ENCODE data around the gene TRAPPC11. TPM values are rescaled to one million over a fixed set of nuclear protein-coding genes. Genes with fewer than 3 reads are reported as not detected.
"Not testable (repeated sequence)": the region's sequence is repeated elsewhere in the genome, so short reads cannot be mapped to it uniquely, and the experiment has no call there.

The TRAPPC11 gene
- total and polyA plus RNA-seq, 7 donors, result 11.4 to 58.2 (median 32.1) TPM

DNA sequence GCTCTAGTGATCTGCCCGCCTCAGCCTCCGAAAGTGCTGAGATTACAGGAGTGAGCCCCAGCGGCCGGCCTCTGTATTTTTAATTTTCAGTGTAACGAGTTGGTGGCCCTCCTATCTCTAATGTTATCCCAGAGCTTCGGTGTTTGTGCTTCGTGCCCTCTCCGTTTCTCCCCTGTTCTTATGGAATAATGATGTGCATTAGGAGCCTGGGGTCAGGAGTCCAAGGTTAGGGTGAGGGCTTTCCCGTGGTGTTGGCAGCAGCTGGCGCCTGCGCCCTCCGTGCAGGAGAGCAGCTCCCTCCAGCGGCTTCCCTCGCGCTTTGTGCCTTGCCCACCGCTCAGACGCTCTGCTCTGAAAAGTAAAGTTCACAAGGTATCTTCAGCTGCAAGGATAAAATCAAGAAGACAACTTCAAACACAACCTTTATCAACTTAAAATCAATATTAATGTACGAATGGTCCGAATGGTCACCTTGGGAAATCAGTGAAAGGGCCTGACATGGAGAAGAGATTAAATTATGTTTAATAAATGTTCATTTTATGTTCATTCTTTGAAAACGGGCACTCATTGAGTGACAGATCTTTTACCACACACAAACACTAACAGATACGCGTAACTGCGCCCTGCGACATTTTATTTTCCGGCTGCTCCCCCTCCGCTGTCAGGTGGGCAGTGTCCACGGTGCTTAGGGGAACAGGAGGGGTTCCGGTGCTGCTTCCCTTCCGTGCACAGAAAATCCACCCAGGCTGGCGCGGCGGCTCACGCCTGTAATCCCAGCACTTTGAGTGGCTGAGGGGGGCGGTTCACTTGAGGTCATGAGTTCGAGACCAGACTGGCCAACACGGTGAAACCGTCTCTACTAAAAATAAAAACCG lies 62.4 kb downstream of the TRAPPC11 start:
- TF ChIP-seq POLR2AphosphoS5 (IDR thresholded peaks at IDR 0.05), result no peak
- TF ChIP-seq, protein P1, sequence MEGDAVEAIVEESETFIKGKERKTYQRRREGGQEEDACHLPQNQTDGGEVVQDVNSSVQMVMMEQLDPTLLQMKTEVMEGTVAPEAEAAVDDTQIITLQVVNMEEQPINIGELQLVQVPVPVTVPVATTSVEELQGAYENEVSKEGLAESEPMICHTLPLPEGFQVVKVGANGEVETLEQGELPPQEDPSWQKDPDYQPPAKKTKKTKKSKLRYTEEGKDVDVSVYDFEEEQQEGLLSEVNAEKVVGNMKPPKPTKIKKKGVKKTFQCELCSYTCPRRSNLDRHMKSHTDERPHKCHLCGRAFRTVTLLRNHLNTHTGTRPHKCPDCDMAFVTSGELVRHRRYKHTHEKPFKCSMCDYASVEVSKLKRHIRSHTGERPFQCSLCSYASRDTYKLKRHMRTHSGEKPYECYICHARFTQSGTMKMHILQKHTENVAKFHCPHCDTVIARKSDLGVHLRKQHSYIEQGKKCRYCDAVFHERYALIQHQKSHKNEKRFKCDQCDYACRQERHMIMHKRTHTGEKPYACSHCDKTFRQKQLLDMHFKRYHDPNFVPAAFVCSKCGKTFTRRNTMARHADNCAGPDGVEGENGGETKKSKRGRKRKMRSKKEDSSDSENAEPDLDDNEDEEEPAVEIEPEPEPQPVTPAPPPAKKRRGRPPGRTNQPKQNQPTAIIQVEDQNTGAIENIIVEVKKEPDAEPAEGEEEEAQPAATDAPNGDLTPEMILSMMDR (IDR thresholded peaks at IDR 0.05), result peak in 2 of 4 experiments; percentile 12 to 22
- no peak for TF ChIP-seq POLR2A (IDR thresholded peaks at IDR 0.05)
- no peak for TF ChIP-seq EP300 (IDR thresholded peaks at IDR 0.05)
- WGBS, 2 donors, result 20 to 29% methylated on average over 38 of the region's 38 CpGs
- DNase-seq, result no peak
- Histone ChIP-seq H3K4me1 (peaks cover 0 to 15% (median 5%) of the 10 kb centered on the region in 4 donors), H3K4me3 (peak overlapping the region in 3 of 4 donors; percentile 48 to 58 (median 55)), H3K36me3 (no peaks in the 10 kb centered on the region), H3K9me3 (no peaks in the 10 kb centered on the region), H3K27ac (peak overlapping the region in 1 of 4 donors; percentile 20), H3K27me3 (peaks cover 0 to 7% (median 0%) of the 10 kb centered on the region in 3 donors)
- intact Hi-C loops (cut with DNase I), result no loop called here

DNA sequence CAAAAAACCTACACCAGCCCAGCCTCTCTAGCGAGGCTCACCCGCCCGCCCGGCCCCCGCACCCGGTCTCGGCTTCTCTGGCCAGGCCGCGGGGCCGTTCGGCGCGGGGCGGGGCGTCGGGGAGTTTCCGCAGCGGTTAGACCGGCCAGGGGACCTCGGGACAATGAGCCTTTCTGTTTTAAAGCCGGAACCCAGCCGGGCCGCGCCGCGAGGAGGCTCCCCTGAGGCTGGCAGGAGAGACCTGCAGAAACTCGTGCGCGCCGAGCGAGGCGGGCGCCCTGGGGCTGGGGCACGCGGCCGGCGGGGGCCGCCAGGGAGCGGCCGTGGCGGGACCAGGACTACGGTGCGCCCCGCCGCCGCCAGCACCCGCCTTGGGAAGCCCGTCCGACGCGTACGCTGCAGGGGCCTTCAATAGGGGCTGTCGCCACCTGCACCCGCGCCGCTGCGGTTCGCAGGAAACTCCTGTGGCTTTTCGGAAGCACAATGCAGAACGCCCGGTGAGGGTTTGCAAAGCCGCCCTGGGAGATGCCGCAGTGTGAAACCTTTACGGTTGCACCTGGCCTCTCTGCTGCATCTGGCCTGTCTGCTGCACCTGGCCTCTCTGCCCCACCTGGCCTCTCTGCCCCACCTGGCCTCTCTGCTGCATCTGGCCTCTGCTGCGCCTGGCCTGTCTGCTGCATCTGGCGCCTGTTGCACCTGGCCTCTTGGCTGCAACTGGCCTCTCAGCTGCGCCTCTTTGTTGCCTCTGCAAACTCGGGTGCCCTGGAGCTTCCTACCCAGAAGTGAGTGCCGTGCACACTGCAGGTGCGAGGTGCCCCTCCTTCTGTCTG lies 63.9 kb downstream of the TRAPPC11 start:
- WGBS, 2 donors, result 1 to 3% methylated on average over 70 of the region's 70 CpGs
- TF ChIP-seq POLR2A (IDR thresholded peaks at IDR 0.05) (no peak), POLR2AphosphoS5 (IDR thresholded peaks at IDR 0.05) (no peak), EP300 (IDR thresholded peaks at IDR 0.05) (no peak)
- TF ChIP-seq, protein P1 (IDR thresholded peaks at IDR 0.05), result no peak
- no peaks in the 10 kb centered on the region for H3K9me3 ChIP-seq
- peaks cover 0 to 7% (median 0%) of the 10 kb centered on the region in 3 donors for H3K27me3 ChIP-seq
- peak; percentile 74 for DNase-seq
- no peaks in the 10 kb centered on the region for H3K36me3 ChIP-seq
- intact Hi-C loops (cut with DNase I), result no loop called here
- peaks cover 0 to 15% (median 5%) of the 10 kb centered on the region in 4 donors for H3K4me1 ChIP-seq
- peak overlapping the region in 2 of 4 donors; percentile 22 to 46 for H3K27ac ChIP-seq
- H3K4me3 ChIP-seq, result peak overlapping the region; percentile 27 to 58 (median 52)

DNA sequence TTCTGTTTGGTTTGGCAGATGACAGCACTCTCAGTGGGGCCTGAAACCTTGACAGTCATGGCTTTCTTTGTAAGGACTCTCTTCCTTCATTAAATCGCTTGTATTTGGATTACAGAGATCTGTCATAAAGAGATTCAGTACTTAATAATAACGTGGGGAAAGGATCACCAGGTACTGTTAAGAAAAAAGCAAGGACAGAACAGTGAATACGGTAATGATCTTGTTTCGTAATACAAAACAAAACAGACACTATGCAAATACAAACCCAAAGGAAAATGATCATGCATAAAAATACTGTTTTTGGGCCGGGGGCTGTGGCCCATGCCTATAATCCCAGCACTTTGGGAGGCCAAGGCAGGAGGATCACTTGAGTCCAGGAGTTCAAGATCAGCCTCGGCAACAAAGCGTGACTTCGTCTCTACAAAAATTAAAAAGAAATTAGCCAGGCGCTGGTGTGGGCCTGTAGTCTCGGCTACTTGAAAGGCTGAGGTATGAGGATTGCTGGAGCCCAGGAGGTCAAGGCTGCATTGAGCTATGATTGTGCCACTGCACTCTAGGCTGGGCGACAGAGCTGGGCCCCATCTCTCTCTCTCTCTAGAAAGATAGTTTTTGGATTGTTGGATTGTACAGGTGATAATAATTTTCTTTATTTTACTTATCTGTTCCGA lies 64.6 kb downstream of the TRAPPC11 start:
- no peak for DNase-seq
- Histone ChIP-seq H3K4me3 (peak overlapping the region in 2 of 4 donors; percentile 27 to 58), H3K27ac (no peak overlapping the region), H3K9me3 (no peaks in the 10 kb centered on the region), H3K4me1 (peaks cover 0 to 15% (median 5%) of the 10 kb centered on the region in 4 donors), H3K36me3 (no peaks in the 10 kb centered on the region), H3K27me3 (peaks cover 0 to 7% (median 0%) of the 10 kb centered on the region in 3 donors)
- intact Hi-C loops (cut with DNase I), result no loop called here
- TF ChIP-seq EP300 (IDR thresholded peaks at IDR 0.05) (no peak), POLR2AphosphoS5 (IDR thresholded peaks at IDR 0.05) (no peak), POLR2A (IDR thresholded peaks at IDR 0.05) (no peak)
- TF ChIP-seq, protein P1 (IDR thresholded peaks at IDR 0.05), result no peak
- WGBS, 2 donors, result 56 to 72% methylated on average over 12 of the region's 12 CpGs

DNA sequence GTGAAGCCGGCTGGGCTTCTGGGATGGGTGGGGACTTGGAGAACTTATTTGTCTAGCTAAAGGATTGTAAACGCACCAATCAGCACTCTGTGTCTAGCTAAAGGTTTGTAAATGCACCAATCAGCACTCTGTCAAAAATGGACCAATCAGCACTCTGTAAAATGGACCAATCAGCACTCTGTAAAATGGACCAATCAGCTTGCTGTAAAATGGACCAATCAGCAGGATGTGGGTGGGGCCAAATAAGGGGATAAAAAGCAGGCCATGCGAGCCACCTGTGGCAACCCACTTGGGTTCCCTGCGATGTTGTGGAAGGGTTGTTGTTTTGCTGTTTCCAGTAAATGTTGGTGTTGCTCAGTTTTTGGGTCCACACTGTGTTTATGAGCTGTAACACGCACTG lies 66.5 kb downstream of the TRAPPC11 start:
- 84 to 98% methylated on average over 5 of the region's 5 CpGs for WGBS, 2 donors
- H3K36me3 ChIP-seq; intact Hi-C loops (cut with DNase I): not testable (repeated sequence)

More for the DNA sequence above, 66.5 kb downstream of the TRAPPC11 start:
- H3K27me3 ChIP-seq, H3K27ac ChIP-seq, H3K9me3 ChIP-seq, H3K4me3 ChIP-seq, DNase-seq: not testable (repeated sequence)
- peaks cover 0 to 15% (median 5%) of the 10 kb centered on the region in 4 donors for H3K4me1 ChIP-seq
